Measurements from ENCODE around the gene NAALADL2.

Gene NAALADL2

GRCh38 chr3:175187586-175187985 lies 328.5 kb downstream of the NAALADL2 start:
- H3K36me3 ChIP-seq (ENCODE audit: low read length): no peaks in the 10 kb centered on the region

GRCh38 chr3:175192536-175192935 lies 333.4 kb downstream of the NAALADL2 start:
- H3K9me2 ChIP-seq (replicated peaks; ENCODE audit: insufficient read depth, low read length): no peaks in the 10 kb centered on the region
- TF ChIP-seq, protein P1, sequence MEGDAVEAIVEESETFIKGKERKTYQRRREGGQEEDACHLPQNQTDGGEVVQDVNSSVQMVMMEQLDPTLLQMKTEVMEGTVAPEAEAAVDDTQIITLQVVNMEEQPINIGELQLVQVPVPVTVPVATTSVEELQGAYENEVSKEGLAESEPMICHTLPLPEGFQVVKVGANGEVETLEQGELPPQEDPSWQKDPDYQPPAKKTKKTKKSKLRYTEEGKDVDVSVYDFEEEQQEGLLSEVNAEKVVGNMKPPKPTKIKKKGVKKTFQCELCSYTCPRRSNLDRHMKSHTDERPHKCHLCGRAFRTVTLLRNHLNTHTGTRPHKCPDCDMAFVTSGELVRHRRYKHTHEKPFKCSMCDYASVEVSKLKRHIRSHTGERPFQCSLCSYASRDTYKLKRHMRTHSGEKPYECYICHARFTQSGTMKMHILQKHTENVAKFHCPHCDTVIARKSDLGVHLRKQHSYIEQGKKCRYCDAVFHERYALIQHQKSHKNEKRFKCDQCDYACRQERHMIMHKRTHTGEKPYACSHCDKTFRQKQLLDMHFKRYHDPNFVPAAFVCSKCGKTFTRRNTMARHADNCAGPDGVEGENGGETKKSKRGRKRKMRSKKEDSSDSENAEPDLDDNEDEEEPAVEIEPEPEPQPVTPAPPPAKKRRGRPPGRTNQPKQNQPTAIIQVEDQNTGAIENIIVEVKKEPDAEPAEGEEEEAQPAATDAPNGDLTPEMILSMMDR (IDR thresholded peaks at IDR 0.05; ENCODE audit: insufficient read depth, low read length, poor library complexity, severe bottlenecking): no peak
- TF ChIP-seq EZH2phosphoT487 (conservative IDR thresholded peaks at IDR 0.05; ENCODE audit: low read length): no peak
- no peak overlapping the region for H3K27ac ChIP-seq (ENCODE audit: low read depth, low read length)
- no peaks in the 10 kb centered on the region for H3K9me3 ChIP-seq (ENCODE audit: insufficient read depth, low read length)
- H4K20me1 ChIP-seq (ENCODE audit: low read depth, low read length): no peaks in the 10 kb centered on the region
- no peaks in the 10 kb centered on the region for H3K36me3 ChIP-seq (ENCODE audit: low read length)
- no peak overlapping the region for H3K4me2 ChIP-seq (ENCODE audit: low read depth, low read length, poor library complexity, severe bottlenecking)
- H2AFZ ChIP-seq (ENCODE audit: low read depth, low read length, severe bottlenecking): no peak overlapping the region
- H3K79me2 ChIP-seq (ENCODE audit: insufficient read depth, low read length): no peaks in the 10 kb centered on the region
- H3K4me3 ChIP-seq (ENCODE audit: insufficient read depth, low read length, poor library complexity, severe bottlenecking): no peak overlapping the region
- H3K27me3 ChIP-seq (ENCODE audit: low read length): no peaks in the 10 kb centered on the region
- no peak overlapping the region for H3K9ac ChIP-seq (ENCODE audit: low read length)
- no peaks in the 10 kb centered on the region for H3F3A ChIP-seq (ENCODE audit: insufficient read depth)

More at GRCh38 chr3:175187586-175187985, 328.5 kb downstream of the NAALADL2 start:
- Histone ChIP-seq H3K9ac (ENCODE audit: low read length) (no peak overlapping the region), H3K4me3 (ENCODE audit: insufficient read depth, low read length, poor library complexity, severe bottlenecking) (no peak overlapping the region), H3K79me2 (ENCODE audit: insufficient read depth, low read length) (no peaks in the 10 kb centered on the region), H3K9me2 (replicated peaks; ENCODE audit: insufficient read depth, low read length) (no peaks in the 10 kb centered on the region), H2AFZ (ENCODE audit: low read depth, low read length, severe bottlenecking) (no peak overlapping the region), H3K27ac (ENCODE audit: low read depth, low read length) (no peak overlapping the region), H3K4me2 (ENCODE audit: low read depth, low read length, poor library complexity, severe bottlenecking) (no peak overlapping the region), H3K9me3 (ENCODE audit: insufficient read depth, low read length) (no peaks in the 10 kb centered on the region), H3F3A (ENCODE audit: insufficient read depth) (no peaks in the 10 kb centered on the region), H3K27me3 (ENCODE audit: low read length) (no peaks in the 10 kb centered on the region), H4K20me1 (ENCODE audit: low read depth, low read length) (no peaks in the 10 kb centered on the region)
- no peak for TF ChIP-seq EZH2phosphoT487 (conservative IDR thresholded peaks at IDR 0.05; ENCODE audit: low read length)
- TF ChIP-seq, protein P1 (IDR thresholded peaks at IDR 0.05; ENCODE audit: insufficient read depth, low read length, poor library complexity, severe bottlenecking): no peak

- Histone ChIP-seq H3K27me3 (ENCODE audit: low read length) (no peaks in the 10 kb centered on the region), H3K9ac (ENCODE audit: low read length) (no peak overlapping the region), H3K4me2 (ENCODE audit: low read depth, low read length, poor library complexity, severe bottlenecking) (no peak overlapping the region), H2AFZ (ENCODE audit: low read depth, low read length, severe bottlenecking) (no peak overlapping the region), H3K36me3 (ENCODE audit: low read length) (no peaks in the 10 kb centered on the region), H3K9me3 (ENCODE audit: insufficient read depth, low read length) (no peaks in the 10 kb centered on the region), H3K79me2 (ENCODE audit: insufficient read depth, low read length) (no peaks in the 10 kb centered on the region), H3F3A (ENCODE audit: insufficient read depth) (no peaks in the 10 kb centered on the region), H3K27ac (ENCODE audit: low read depth, low read length) (no peak overlapping the region), H3K4me3 (ENCODE audit: insufficient read depth, low read length, poor library complexity, severe bottlenecking) (no peak overlapping the region), H3K9me2 (replicated peaks; ENCODE audit: insufficient read depth, low read length) (no peaks in the 10 kb centered on the region), H4K20me1 (ENCODE audit: low read depth, low read length) (no peaks in the 10 kb centered on the region)
- TF ChIP-seq EZH2phosphoT487 (conservative IDR thresholded peaks at IDR 0.05; ENCODE audit: low read length): no peak
- TF ChIP-seq, protein P1 (IDR thresholded peaks at IDR 0.05; ENCODE audit: insufficient read depth, low read length, poor library complexity, severe bottlenecking): no peak
Observed at GRCh38 chr3:175193815-175194518, 334.8 kb downstream of the NAALADL2 start.
